Measurements from ENCODE around the gene KRTAP5-5.
A peak's percentile ranks its signal among the peaks of the same experiment; 100 is the strongest.
"Not testable (repeated sequence)": the region's sequence is repeated elsewhere in the genome, so short reads cannot be mapped to it uniquely, and the experiment has no call there.

KRTAP5-5 gene

GRCh38 chr11:1643146-1643690, 13.6 kb downstream of the KRTAP5-5 start:
- DNase-seq: no peak

- no peak for DNase-seq
Observed at GRCh38 chr11:1644601-1645356, 15.2 kb downstream of the KRTAP5-5 start.

- DNase-seq: no peak
Observed at GRCh38 chr11:1645357-1645821, 15.8 kb downstream of the KRTAP5-5 start.

GRCh38 chr11:1646540-1646939, 17.0 kb downstream of the KRTAP5-5 start:
- not testable (repeated sequence) for DNase-seq

GRCh38 chr11:1647901-1648652, 18.5 kb downstream of the KRTAP5-5 start:
- no peak for DNase-seq

GRCh38 chr11:1648653-1649420, 19.3 kb downstream of the KRTAP5-5 start:
- no peak for DNase-seq

- DNase-seq: no peak
Observed at GRCh38 chr11:1650034-1650917, 20.7 kb downstream of the KRTAP5-5 start.

GRCh38 chr11:1650918-1651262, 21.3 kb downstream of the KRTAP5-5 start:
- DNase-seq: no peak

- DNase-seq: no peak
Observed at GRCh38 chr11:1651411-1651980, 21.9 kb downstream of the KRTAP5-5 start.

- DNase-seq: no peak
Observed at GRCh38 chr11:1652026-1652425, 22.5 kb downstream of the KRTAP5-5 start.

- DNase-seq: no peak
Observed at GRCh38 chr11:1652442-1652770, 22.8 kb downstream of the KRTAP5-5 start.

GRCh38 chr11:1652771-1653540, 23.4 kb downstream of the KRTAP5-5 start:
- DNase-seq: peak; percentile 81

GRCh38 chr11:1653541-1654387, 24.2 kb downstream of the KRTAP5-5 start:
- no peak for DNase-seq

GRCh38 chr11:1654388-1655167, 25.0 kb downstream of the KRTAP5-5 start:
- DNase-seq: no peak

GRCh38 chr11:1655168-1656060, 25.8 kb downstream of the KRTAP5-5 start:
- no peak for DNase-seq

- no peak for DNase-seq
Observed at GRCh38 chr11:1656061-1656441, 26.5 kb downstream of the KRTAP5-5 start.

- DNase-seq: no peak
Observed at GRCh38 chr11:1656670-1657069, 27.1 kb downstream of the KRTAP5-5 start.

GRCh38 chr11:1659506-1659905, 29.9 kb downstream of the KRTAP5-5 start:
- DNase-seq: no peak
